Neural cell (in vitro differentiated cells): ENCODE data around the gene SGCD.

Experiments used
- EP300 ChIP-seq: fragments of 450-650 bp; conservative IDR thresholded peaks from 2 replicates; pipeline ENCODE4 v1.6.1; 2014; ENCODE audit warnings: antibody characterized with exemption, mild to moderate bottlenecking, moderate library complexity; ENCODE audit not compliant: poor library complexity, severe bottlenecking
- EZH2 ChIP-seq: fragments of 200-600, 300-800 bp; shearing (Covaris generic), sonication (generic); IDR thresholded peaks from 2 replicates; pipeline ENCODE4 v1.6.1; 2014; ENCODE audit warnings: antibody characterized with exemption, low read length, borderline replicate concordance, mild to moderate bottlenecking; ENCODE audit not compliant: insufficient read depth, poor library complexity, severe bottlenecking
- MXI1 ChIP-seq: fragments of 450-650 bp; conservative IDR thresholded peaks from 2 replicates; pipeline ENCODE4 v1.6.1; 2014; ENCODE audit warnings: antibody characterized with exemption, mild to moderate bottlenecking; ENCODE audit not compliant: poor library complexity, severe bottlenecking
- POLR2AphosphoS5 ChIP-seq: IDR thresholded peaks from 2 replicates; pipeline ENCODE4 v1.6.1; 2012
- RAD21 ChIP-seq: fragments of 450-650 bp; conservative IDR thresholded peaks from 2 replicates; pipeline ENCODE4 v1.6.1; 2014; ENCODE audit warnings: antibody characterized with exemption, mild to moderate bottlenecking, moderate library complexity
- TAF1 ChIP-seq: IDR thresholded peaks from 2 replicates; pipeline ENCODE4 v1.6.1; 2012; ENCODE audit warnings: low read depth
- TF ChIP-seq, protein P1 (sequence below): fragments of 450-650 bp; IDR thresholded peaks from 2 replicates; pipeline ENCODE4 v1.5.1; 2014; ENCODE audit warnings: antibody characterized with exemption, mild to moderate bottlenecking, moderate library complexity; ENCODE audit not compliant: poor library complexity, severe bottlenecking
- TF ChIP-seq, protein P2 (sequence below): IDR thresholded peaks from 2 replicates; pipeline ENCODE4 v1.6.1; 2012; ENCODE audit warnings: borderline replicate concordance

DNA sequence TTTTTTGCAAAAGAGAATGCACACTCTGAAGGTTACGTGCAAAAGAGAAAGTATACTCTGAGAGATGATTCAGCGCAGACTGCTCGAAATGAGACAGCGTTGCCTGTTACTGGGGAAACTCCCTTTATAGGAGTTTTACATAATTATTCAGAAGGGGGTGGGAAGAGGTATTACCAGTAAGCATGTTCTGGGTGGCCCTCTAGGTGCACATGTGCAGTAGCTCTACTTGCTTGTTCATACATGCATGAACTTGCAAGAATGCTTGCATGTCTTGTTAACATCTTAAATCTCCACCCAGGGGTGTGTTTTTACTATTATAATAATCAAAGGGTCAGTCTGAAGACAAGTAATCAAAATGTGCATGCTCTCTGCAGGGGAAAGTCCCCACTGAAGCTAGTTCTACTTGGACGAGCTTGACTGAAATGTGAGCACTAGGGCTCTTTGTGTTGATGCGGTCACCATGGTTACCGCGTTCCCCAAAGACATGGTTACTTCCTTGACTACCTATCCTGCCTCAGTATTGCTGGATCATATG is 75.5 kb downstream of the SGCD start:
- TF ChIP-seq EP300 = no peak
- TF ChIP-seq, protein P1, sequence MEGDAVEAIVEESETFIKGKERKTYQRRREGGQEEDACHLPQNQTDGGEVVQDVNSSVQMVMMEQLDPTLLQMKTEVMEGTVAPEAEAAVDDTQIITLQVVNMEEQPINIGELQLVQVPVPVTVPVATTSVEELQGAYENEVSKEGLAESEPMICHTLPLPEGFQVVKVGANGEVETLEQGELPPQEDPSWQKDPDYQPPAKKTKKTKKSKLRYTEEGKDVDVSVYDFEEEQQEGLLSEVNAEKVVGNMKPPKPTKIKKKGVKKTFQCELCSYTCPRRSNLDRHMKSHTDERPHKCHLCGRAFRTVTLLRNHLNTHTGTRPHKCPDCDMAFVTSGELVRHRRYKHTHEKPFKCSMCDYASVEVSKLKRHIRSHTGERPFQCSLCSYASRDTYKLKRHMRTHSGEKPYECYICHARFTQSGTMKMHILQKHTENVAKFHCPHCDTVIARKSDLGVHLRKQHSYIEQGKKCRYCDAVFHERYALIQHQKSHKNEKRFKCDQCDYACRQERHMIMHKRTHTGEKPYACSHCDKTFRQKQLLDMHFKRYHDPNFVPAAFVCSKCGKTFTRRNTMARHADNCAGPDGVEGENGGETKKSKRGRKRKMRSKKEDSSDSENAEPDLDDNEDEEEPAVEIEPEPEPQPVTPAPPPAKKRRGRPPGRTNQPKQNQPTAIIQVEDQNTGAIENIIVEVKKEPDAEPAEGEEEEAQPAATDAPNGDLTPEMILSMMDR = no peak
- TF ChIP-seq EZH2 = no peak
- no peak for TF ChIP-seq TAF1
- no peak for TF ChIP-seq RAD21
- no peak for TF ChIP-seq POLR2AphosphoS5
- no peak for TF ChIP-seq MXI1
- TF ChIP-seq, protein P2, sequence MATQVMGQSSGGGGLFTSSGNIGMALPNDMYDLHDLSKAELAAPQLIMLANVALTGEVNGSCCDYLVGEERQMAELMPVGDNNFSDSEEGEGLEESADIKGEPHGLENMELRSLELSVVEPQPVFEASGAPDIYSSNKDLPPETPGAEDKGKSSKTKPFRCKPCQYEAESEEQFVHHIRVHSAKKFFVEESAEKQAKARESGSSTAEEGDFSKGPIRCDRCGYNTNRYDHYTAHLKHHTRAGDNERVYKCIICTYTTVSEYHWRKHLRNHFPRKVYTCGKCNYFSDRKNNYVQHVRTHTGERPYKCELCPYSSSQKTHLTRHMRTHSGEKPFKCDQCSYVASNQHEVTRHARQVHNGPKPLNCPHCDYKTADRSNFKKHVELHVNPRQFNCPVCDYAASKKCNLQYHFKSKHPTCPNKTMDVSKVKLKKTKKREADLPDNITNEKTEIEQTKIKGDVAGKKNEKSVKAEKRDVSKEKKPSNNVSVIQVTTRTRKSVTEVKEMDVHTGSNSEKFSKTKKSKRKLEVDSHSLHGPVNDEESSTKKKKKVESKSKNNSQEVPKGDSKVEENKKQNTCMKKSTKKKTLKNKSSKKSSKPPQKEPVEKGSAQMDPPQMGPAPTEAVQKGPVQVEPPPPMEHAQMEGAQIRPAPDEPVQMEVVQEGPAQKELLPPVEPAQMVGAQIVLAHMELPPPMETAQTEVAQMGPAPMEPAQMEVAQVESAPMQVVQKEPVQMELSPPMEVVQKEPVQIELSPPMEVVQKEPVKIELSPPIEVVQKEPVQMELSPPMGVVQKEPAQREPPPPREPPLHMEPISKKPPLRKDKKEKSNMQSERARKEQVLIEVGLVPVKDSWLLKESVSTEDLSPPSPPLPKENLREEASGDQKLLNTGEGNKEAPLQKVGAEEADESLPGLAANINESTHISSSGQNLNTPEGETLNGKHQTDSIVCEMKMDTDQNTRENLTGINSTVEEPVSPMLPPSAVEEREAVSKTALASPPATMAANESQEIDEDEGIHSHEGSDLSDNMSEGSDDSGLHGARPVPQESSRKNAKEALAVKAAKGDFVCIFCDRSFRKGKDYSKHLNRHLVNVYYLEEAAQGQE = no peak
